Nephron (organoid): ENCODE measurements around the gene ATP8A1.
A peak's percentile ranks its signal among the peaks of the same experiment; 100 is the strongest.

Source experiments
- H3K27ac Mint-ChIP-seq, 3 experiments: 2 replicates each; pipeline ENCODE4 v1.8.0; 2020; ENCODE audit warnings: mixed read lengths in 3 of 3, mild to moderate bottlenecking in 2 of 3, moderate library complexity in 1 of 3
- H3K27me3 Mint-ChIP-seq: 2 replicates; pipeline ENCODE4 v1.8.0; 2021; ENCODE audit warnings: low read depth, mild to moderate bottlenecking, moderate library complexity, mixed read lengths
- H3K36me3 Mint-ChIP-seq: 2 replicates; pipeline ENCODE4 v1.8.0; 2020; ENCODE audit warnings: low read depth, mixed read lengths
- H3K4me1 Mint-ChIP-seq: 2 replicates; pipeline ENCODE4 v1.8.0; 2020; ENCODE audit warnings: mixed read lengths
- H3K4me3 Mint-ChIP-seq, 3 experiments: 2 replicates each; pipeline ENCODE4 v1.8.0; 2020; ENCODE audit warnings: mild to moderate bottlenecking in 3 of 3, mixed read lengths in 3 of 3, moderate library complexity in 2 of 3
- H3K9me3 Mint-ChIP-seq: 2 replicates; pipeline ENCODE4 v1.8.0; 2020; ENCODE audit warnings: mixed read lengths
- TF ChIP-seq, protein P1 (sequence below), 3 experiments: fragments of 200-600 bp; sonication (generic); IDR thresholded peaks; one replicate each; pipeline ENCODE4 v1.5.0; 2021; ENCODE audit warnings: antibody characterized with exemption in 3 of 3; ENCODE audit not compliant: unreplicated experiment in 3 of 3

ATP8A1 gene

DNA sequence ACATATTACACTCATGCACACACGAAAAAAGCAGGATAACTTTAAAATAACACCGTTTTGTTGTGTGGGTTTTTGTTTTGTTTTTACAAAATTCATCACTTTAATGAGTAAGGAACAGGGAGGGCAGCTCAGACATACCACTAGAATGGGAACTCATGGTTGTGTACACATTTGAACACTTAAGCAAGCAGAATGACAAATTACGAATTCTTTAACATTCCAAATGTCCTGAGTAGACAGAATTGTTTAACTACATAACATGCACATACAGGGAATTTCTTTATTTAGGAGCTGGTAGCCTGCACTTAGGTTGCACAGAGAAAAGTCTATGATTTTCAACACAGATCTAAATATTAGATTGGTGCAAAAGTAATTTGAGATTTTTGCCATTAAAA, 96.4 kb downstream of the ATP8A1 start:
- H3K27me3 Mint-ChIP-seq: no peaks in the 10 kb centered on the region
- peaks cover 5% of the 10 kb centered on the region for H3K4me1 Mint-ChIP-seq
- TF ChIP-seq, protein P1, sequence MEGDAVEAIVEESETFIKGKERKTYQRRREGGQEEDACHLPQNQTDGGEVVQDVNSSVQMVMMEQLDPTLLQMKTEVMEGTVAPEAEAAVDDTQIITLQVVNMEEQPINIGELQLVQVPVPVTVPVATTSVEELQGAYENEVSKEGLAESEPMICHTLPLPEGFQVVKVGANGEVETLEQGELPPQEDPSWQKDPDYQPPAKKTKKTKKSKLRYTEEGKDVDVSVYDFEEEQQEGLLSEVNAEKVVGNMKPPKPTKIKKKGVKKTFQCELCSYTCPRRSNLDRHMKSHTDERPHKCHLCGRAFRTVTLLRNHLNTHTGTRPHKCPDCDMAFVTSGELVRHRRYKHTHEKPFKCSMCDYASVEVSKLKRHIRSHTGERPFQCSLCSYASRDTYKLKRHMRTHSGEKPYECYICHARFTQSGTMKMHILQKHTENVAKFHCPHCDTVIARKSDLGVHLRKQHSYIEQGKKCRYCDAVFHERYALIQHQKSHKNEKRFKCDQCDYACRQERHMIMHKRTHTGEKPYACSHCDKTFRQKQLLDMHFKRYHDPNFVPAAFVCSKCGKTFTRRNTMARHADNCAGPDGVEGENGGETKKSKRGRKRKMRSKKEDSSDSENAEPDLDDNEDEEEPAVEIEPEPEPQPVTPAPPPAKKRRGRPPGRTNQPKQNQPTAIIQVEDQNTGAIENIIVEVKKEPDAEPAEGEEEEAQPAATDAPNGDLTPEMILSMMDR (IDR thresholded peaks at IDR 0.05; ENCODE audit: unreplicated experiment in 3 of 3): no peak
- peaks cover 13% of the 10 kb centered on the region for H3K9me3 Mint-ChIP-seq
- no peak overlapping the region for H3K4me3 Mint-ChIP-seq
- peaks cover 19% of the 10 kb centered on the region for H3K36me3 Mint-ChIP-seq
- peak overlapping the region; percentile 31 to 93 (median 80) for H3K27ac Mint-ChIP-seq

DNA sequence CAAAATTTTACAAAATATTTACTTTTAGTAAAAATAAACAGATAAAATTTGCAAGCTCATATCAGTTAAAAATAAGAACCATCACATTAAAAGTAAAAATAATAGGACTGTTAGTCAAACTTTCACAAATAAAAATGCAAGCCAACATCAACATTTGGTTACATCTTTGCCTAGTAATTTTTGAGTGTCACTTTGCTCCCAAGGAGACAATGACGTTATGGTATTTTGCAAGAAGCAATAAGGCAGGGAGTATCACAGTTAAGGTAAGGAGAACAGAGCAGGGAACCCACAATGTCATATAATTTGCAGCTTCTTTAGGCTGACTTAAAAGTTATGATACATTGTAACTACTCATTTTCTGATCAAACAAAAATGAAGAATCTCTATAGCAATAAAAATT, 98.7 kb downstream of the ATP8A1 start:
- Mint-ChIP-seq H3K36me3 (peaks cover 29% of the 10 kb centered on the region), H3K9me3 (peaks cover 17% of the 10 kb centered on the region), H3K4me1 (peaks cover 5% of the 10 kb centered on the region), H3K4me3 (no peak overlapping the region), H3K27me3 (no peaks in the 10 kb centered on the region), H3K27ac (no peak overlapping the region)
- TF ChIP-seq, protein P1 (IDR thresholded peaks at IDR 0.05; ENCODE audit: unreplicated experiment in 3 of 3): no peak

DNA sequence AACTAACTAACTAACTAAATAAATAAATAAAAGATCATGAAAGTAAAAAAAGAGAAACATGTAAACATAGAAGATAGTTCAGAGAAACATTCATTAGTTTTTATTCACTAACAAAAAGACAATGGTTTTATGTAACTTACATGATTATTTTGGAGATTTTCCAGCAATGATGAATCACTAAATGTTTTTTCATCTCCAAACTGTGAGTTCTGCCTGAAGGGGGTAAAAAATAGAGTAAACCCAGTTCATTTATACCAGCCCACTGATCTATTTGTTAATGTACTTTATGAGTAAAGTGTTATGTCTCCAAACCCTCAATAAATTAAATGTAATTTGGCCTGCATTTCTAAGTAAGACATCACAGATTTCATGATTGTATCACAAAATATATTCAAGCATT, 101.1 kb downstream of the ATP8A1 start:
- H3K36me3 Mint-ChIP-seq: peaks cover 14% of the 10 kb centered on the region
- no peak overlapping the region for H3K27ac Mint-ChIP-seq
- H3K27me3 Mint-ChIP-seq: no peaks in the 10 kb centered on the region
- TF ChIP-seq, protein P1 (IDR thresholded peaks at IDR 0.05; ENCODE audit: unreplicated experiment in 3 of 3): no peak
- no peak overlapping the region for H3K4me3 Mint-ChIP-seq
- H3K9me3 Mint-ChIP-seq: peaks cover 4% of the 10 kb centered on the region
- H3K4me1 Mint-ChIP-seq: no peaks in the 10 kb centered on the region

DNA sequence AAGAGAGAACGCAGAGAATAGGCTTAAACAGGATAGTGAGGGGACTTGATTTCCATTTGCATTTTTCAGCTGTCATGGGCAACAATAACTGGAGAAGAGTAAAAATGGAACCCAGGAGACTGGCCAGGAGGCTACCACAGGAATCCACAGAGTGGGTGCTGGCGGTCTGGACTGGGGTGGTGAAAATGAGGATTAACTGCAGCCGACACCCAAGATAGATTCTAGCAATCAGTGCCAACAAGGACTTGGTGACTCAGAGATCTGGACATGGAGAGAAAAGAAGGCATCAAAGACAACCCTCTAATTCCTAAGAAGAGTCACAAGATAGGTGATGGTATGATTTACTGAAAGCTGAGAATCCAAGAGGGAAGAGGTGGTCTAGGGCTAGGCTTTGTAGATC, 102.8 kb downstream of the ATP8A1 start:
- Mint-ChIP-seq H3K27ac (no peak overlapping the region), H3K36me3 (peaks cover 10% of the 10 kb centered on the region), H3K9me3 (peaks cover 4% of the 10 kb centered on the region), H3K4me1 (no peaks in the 10 kb centered on the region), H3K4me3 (no peak overlapping the region), H3K27me3 (no peaks in the 10 kb centered on the region)
- TF ChIP-seq, protein P1 (IDR thresholded peaks at IDR 0.05; ENCODE audit: unreplicated experiment in 3 of 3): no peak

DNA sequence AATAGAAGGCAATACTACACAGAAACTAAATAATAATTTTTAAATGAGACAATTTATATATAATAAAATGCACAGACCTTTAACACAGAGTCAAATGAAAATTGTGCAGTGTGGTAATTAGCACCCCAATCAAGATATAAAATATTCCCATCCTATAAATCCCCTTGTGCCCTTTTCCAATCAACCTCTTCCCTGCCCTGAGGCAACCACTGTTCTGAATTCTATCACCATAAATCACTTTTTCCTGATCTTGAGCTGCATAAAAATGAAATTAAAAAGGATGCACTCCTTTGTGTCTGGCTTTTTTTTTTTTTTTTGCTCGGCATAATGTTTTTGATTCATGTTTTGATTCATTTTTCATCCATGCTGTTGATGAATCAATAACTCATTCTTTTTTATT, 107.0 kb downstream of the ATP8A1 start:
- Mint-ChIP-seq H3K4me3 (no peak overlapping the region), H3K27ac (no peak overlapping the region), H3K36me3 (peaks cover 10% of the 10 kb centered on the region), H3K27me3 (no peaks in the 10 kb centered on the region), H3K4me1 (no peaks in the 10 kb centered on the region), H3K9me3 (peaks cover 4% of the 10 kb centered on the region)
- TF ChIP-seq, protein P1 (IDR thresholded peaks at IDR 0.05; ENCODE audit: unreplicated experiment in 3 of 3): no peak

DNA sequence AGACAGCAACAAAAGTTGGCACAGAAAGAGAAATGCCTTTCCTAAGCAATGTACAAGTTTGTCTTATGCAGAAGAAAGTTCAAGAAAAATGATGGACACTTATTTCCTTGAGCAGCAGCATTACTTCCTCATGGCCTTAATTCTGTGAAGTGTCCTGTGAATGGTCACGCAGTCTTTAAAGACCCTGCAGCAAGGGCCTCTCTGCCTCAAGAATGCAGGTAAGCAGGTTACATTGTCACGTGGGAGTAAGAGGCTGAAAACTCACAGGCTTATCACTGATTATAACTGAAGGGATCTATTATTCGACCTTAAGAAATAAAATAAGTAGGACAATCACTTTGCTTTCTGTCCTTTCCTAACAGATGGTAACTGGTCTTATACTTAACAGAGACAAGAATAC, 109.1 kb downstream of the ATP8A1 start:
- TF ChIP-seq, protein P1 (IDR thresholded peaks at IDR 0.05; ENCODE audit: unreplicated experiment in 3 of 3): no peak
- Mint-ChIP-seq H3K36me3 (no peaks in the 10 kb centered on the region), H3K4me1 (no peaks in the 10 kb centered on the region), H3K27ac (no peak overlapping the region), H3K27me3 (no peaks in the 10 kb centered on the region), H3K4me3 (no peak overlapping the region), H3K9me3 (no peaks in the 10 kb centered on the region)
